ENCODE results near the gene VWA5B2.

Gene VWA5B2

DNA sequence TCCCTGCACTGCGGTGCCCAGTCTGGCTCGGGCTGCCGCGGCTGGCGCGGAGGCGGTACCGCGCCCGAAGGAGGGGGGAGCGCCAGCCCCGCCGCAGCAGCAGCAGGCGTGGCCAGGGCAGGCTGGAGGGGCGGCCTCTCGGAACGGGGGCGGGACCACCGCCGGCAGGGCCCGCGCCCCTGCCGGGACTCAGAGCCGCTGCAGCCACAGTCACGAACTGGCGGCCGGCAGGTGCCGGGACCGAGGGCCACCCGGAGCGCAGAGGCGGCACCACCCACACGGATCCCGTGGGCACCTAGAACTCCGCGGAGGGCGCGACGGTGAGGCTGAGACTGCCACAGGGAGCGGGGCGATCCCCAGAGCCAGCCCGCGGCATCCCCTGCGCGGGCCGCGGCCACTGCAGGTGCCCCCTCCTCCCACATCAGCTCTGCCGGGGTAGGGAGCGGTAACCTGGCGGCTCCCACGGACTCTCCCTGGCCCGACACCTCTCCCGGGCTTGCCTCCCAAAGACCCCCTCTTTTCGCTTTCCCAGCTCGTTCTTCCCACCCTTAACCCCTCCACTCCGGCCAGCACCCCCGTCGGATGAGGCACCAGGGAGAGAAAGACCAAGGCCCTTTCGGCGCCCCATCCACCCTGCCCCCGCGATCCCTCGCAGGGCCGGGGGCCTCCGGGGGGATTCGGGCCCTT is at the start of gene VWA5B2:
Gene VWA5B2 (plus strand): TSS at position 192 of the 687 bp plus-strand sequence. CDS start 944 bp downstream, outside the sequence.
- no peak for DNase-seq (ENCODE audit: low read depth)
- H3K4me3 ChIP-seq (ENCODE audit: low read depth, low read length): peak within 1 kb of the TSS; percentile 40

DNA sequence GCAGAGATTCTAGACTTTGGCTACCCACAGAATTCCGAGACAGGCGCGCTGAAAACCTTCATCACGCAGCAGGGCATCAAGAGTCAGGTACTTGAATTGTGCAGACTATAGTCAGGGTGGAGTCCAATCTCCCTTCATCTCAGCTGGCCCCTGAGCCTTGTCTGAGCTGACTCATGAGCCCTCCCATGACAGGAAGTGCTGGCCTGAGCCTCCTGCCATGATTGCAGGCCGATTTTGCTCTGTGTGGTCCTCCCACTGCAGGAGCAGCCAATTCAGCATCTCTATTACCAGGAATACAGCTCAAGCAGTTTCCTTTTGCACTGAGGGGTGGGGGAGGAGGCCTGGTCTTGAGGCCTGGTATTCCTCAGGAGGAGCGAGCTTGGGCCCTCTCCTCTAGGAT is 49.2 kb upstream of the VWA5B2 start:
- no peak for DNase-seq (ENCODE audit: low read depth)
- no peak overlapping the region for H3K4me3 ChIP-seq (ENCODE audit: low read depth, low read length)

DNA sequence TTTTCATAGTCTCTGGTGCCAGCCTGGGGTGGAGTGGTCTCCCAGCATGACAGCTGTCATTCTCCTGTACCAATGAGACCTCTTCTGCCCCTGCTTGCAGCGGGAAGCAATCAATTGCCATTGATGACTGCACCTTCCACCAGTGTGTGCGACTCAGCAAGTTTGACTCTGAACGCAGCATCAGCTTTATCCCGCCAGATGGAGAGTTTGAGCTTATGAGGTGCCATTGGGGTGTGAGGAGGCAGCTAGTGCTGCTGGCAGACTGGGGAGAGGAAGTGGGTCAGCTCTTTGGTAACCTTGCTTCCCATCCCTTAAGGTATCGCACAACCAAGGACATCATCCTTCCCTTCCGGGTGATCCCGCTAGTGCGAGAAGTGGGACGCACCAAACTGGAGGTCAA is 47.8 kb upstream of the VWA5B2 start:
- DNase-seq (ENCODE audit: low read depth): no peak

GRCh38 chr3:184183679-184184078 is 45.7 kb upstream of the VWA5B2 start:
- no peak for DNase-seq (ENCODE audit: low read depth)
- no peak overlapping the region for H3K4me3 ChIP-seq (ENCODE audit: low read depth, low read length)

More for the DNA sequence above, 47.8 kb upstream of the VWA5B2 start:
- H3K4me3 ChIP-seq (ENCODE audit: low read depth, low read length): no peak overlapping the region

DNA sequence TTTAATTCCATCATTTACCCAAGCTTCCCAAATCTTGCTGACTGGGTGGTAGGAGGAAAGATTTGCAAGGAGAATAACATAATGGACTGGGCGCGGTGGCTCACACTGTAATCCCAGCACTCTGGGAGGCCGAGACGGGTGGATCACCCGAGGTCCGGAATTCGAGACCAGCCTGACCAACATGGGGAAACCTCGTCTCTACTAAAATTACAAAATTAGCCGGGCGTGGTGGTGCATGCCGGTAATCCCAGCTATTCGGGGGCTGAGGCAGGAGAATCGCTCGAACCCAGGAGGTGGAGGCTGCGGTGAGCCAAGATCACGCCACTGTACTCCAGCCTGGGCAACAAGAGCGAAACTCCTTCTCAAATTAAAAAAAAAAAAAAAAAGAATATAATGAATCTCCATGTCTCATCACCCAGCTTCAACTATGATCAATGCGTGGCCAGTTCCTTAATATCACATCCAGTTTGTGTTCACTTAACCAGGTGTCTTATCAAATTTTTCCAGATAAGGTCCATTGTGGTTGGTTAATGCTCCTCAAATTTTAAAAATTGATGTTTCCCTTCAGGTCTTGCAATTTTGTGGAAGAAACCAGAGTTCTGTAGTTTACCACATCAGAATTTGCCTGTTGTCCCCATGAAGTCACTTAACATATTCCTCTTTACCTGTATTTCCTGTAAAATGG is 44.7 kb upstream of the VWA5B2 start:
- no peak for DNase-seq (ENCODE audit: low read depth)
- no peak overlapping the region for H3K4me3 ChIP-seq (ENCODE audit: low read depth, low read length)

DNA sequence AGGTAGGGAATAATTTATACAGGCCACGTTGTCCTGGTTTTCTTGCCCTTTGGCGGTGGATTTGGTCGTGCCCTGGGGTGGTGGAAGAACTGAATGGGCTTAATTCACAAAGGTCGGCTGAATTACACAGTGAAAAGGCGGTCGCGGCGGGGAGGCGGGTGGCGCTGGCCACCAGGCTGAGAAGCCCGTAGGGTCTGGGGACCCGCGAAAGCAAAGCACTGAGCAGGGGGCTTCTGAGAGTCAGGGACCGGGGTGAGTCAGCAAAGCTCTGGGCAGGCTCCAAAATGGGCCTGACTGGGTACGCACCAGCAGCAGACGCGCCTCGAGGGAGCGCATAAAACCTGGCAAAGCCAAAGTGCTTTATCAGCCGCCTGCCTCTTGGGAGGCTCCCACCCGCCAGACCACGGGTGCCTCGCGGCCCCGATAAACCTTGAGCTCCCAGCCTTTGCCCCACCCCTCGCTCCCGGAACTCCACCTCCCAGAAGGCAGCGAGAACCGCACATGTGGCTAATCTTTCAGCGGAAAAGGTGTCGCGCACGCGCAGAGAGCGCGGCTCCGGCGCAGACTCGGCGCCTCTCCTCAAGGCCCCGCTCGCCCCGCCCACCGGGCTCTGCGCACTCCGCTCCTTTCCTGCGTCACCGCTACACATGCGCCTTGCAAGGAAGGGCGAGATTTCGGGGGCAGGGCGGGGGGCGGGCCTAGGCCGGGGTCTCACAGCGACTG is 43.8 kb upstream of the VWA5B2 start:
- H3K4me3 ChIP-seq (ENCODE audit: low read depth, low read length): peak overlapping the region; percentile 87
- DNase-seq (ENCODE audit: low read depth): peak; percentile 95

DNA sequence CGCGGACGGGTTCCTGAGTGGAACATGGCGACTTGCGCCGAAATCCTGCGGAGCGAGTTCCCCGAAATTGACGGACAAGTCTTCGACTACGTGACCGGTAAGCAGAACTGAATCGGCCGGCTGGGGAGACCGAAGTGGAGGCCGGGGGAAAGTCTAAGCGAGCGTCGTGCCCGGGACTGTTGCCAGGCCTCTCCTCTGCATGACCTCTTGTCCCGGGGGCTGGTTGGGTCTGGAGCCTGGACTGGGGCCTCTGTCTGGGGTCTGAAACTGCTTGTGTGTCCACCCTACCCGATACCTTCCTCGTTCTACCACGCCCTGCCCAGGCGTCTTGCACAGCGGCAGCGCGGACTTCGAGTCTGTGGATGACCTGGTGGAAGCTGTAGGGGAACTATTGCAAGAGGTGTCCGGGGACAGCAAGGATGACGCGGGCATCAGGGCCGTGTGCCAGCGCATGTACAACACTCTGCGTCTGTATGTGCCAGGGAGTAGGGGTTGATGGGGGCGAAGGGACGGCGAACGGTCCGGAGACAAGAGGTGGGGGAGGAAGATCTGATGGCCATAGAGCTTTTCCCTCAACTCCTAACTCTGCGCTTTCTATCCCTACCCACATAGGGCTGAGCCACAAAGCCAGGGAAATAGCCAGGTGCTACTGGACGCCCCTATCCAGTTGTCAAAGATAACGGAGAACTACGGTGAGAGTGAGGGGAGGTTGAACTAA is 43.0 kb upstream of the VWA5B2 start, which contains the start of gene ABCF3:
Gene ABCF3 (plus strand): TSS at position 16 of the 718 bp plus-strand sequence. CDS start 9 bp downstream, at position 25.
- peak within 1 kb of the TSS; percentile 87 for H3K4me3 ChIP-seq (ENCODE audit: low read depth, low read length)
- peak; percentile 20 for DNase-seq (ENCODE audit: low read depth)

DNA sequence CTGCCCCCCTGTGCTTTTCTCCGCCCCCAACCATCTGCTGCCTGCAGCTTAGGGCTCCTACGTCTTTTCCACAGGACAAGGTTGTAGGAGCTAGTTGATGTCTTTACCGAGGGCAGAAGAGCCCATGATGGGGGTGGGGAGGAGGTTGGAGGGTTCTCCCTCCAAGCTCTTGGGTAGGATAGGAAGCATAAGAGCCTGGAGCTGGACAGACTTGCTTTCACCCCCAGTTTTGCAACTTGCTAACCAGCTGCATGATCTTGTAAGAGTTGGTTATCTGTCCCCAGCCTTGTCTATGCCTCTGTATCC is 42.5 kb upstream of the VWA5B2 start:
- H3K4me3 ChIP-seq (ENCODE audit: low read depth, low read length): peak overlapping the region; percentile 87
- DNase-seq (ENCODE audit: low read depth): no peak

- no peak overlapping the region for H3K4me3 ChIP-seq (ENCODE audit: low read depth, low read length)
- no peak for DNase-seq (ENCODE audit: low read depth)
Observed at GRCh38 chr3:184188080-184188479, 41.3 kb upstream of the VWA5B2 start.

- no peak overlapping the region for H3K4me3 ChIP-seq (ENCODE audit: low read depth, low read length)
- no peak for DNase-seq (ENCODE audit: low read depth)
Observed at GRCh38 chr3:184189421-184189820, 40.0 kb upstream of the VWA5B2 start.

DNA sequence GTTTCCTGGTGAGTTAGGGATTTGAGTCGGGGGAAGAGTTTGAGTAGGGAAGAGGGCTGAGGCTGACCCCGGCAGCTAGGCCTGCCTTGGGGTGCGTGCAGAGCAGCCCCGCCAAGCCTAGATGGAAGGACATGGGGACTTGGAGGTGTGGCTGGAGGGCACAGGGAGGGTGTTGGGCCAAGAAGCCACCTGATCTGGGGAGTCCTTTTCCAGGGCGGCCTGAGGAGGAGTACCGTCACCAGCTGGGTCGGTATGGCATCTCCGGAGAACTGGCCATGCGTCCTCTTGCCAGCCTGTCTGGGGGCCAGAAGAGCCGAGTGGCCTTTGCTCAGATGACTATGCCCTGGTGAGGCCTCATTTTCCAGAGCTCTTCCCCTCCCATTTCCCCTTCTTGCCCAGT is 36.5 kb upstream of the VWA5B2 start:
- H3K4me3 ChIP-seq (ENCODE audit: low read depth, low read length): no peak overlapping the region
- no peak for DNase-seq (ENCODE audit: low read depth)

DNA sequence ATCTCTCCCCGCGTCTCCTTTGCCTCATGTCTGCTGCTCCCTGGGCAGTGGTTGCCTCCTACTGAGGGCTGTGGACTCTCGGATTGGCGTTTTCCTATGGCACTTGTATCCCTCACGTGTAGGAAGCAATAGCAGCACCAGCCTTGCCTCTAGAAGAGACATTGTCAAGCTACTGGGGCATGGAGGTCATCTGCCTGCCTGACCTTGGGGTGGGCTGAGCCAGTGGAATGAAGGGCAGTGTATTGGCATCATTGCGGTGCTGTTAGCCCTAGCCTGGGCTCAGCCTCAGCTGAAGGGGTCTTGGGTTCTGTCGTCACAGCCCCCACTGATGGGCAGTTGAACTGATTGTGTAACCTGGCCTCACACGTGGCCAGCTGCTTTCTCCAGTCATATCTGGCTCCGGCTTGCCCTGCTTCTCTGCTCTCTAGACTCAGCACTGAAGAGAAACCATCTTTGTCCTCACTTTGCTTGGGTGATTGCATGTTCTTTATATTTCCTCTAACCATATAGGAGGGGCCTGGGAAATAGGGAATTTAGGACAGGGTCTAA is 35.3 kb upstream of the VWA5B2 start:
- H3K4me3 ChIP-seq (ENCODE audit: low read depth, low read length): no peak overlapping the region
- DNase-seq (ENCODE audit: low read depth): no peak

GRCh38 chr3:184196536-184196935 is 32.8 kb upstream of the VWA5B2 start:
- no peak overlapping the region for H3K4me3 ChIP-seq (ENCODE audit: low read depth, low read length)
- DNase-seq (ENCODE audit: low read depth): no peak

DNA sequence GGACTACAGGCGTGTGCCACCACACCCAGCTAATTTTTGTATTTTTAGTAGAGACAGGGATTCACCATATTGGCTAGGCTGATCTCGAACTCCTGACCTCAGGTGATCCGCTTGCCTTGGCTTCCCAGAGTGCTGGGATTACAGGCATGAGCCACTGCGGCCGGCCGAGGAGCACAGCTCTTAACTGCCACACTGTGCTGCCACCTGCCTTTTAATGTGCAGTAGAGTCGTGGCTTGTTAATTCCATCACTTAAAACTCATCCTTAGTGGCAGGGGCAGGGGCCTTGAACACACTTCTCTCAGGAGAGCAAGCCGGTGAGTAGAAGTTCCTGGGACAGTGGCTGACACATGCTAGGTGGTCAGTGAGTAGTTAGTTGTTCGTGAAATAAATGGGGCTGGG is 30.9 kb upstream of the VWA5B2 start:
- no peak for DNase-seq (ENCODE audit: low read depth)
- H3K4me3 ChIP-seq (ENCODE audit: low read depth, low read length): no peak overlapping the region

DNA sequence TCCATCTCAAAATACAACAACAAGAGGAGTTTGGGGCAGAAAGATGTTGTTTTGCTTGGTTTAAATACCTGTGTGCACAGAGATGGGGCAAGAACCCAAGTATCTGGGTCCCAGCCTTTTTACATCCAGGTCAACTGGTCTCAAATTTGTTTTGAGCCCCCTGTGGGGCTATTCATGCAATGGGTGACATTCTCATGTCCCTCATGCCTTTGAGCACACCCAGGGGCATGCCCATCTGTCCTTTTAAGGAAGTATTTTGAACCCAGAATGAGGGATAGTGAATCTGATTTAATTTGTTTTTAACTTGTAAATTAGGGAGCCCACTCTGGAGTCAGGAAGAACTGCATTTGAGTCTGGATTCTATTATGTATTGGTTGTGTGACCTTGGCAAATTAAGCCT is 28.6 kb upstream of the VWA5B2 start:
- DNase-seq (ENCODE audit: low read depth): no peak
- H3K4me3 ChIP-seq (ENCODE audit: low read depth, low read length): no peak overlapping the region

DNA sequence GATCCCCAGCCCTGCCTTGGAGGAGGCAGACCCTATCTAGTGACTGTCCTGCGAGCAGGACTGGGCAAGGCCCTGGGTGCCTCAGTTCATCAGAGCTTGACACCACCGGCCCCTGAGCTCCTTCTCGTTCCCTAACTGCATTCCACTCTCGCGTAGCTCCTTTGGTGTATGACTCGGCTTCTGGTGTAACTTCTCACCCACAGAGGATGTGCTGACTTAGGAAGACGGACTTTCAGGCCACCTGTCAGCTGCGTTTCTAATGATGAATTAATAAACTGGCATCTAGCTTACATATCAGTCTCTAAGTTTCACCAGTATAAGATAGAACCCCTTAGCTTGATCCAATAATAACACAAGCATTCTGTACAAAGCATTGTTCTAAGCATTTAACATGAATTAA is 25.9 kb upstream of the VWA5B2 start:
- H3K4me3 ChIP-seq (ENCODE audit: low read depth, low read length): no peak overlapping the region
- no peak for DNase-seq (ENCODE audit: low read depth)

GRCh38 chr3:184209146-184209923 is 20.1 kb upstream of the VWA5B2 start:
- DNase-seq (ENCODE audit: low read depth): no peak
- H3K4me3 ChIP-seq (ENCODE audit: low read depth, low read length): no peak overlapping the region

- no peak for DNase-seq (ENCODE audit: low read depth)
- no peak overlapping the region for H3K4me3 ChIP-seq (ENCODE audit: low read depth, low read length)
Observed at GRCh38 chr3:184211297-184211696, 18.1 kb upstream of the VWA5B2 start.

- H3K4me3 ChIP-seq (ENCODE audit: low read depth, low read length): no peak overlapping the region
- no peak for DNase-seq (ENCODE audit: low read depth)
Observed at GRCh38 chr3:184211718-184212117, 17.7 kb upstream of the VWA5B2 start.
